ENCODE data around the gene ATG4A. TPM values are rescaled to one million over a fixed set of nuclear protein-coding genes. Genes with fewer than 3 reads are reported as not detected.

Gene ATG4A
- total and polyA plus RNA-seq, 9 of the 15 experiments (the other 6 are each of a cell fraction or from before 2014, with no cell fraction given) = 7.3 to 24.5 (median 16.6) TPM

GRCh38 chrX:108091264-108091877, at the start of gene ATG4A, which contains the start of gene PSMD10 (continued):
- TF ChIP-seq ARID4B (CRISPR knock-in tag; IDR thresholded peaks at IDR 0.05) (peak; percentile 28; the same call in 1 of the 2 replicates), THAP12 (CRISPR knock-in tag; IDR thresholded peaks at IDR 0.05) (no peak), HDAC8 (tag; IDR thresholded peaks at IDR 0.05) (no peak), EGR1 (conservative IDR thresholded peaks at IDR 0.05) (peak; percentile 73), BCOR (IDR thresholded peaks at IDR 0.05) (no peak), BHLHE40 (IDR thresholded peaks at IDR 0.05; ENCODE audit: low read length) (no peak), FOXJ3 (CRISPR knock-in tag; IDR thresholded peaks at IDR 0.05) (no peak), EP400 (IDR thresholded peaks at IDR 0.05) (peak; percentile 83), PURB (CRISPR knock-in tag; IDR thresholded peaks at IDR 0.05; ENCODE audit: low read depth) (no peak), MCM2 (IDR thresholded peaks at IDR 0.05; ENCODE audit: low read depth) (no peak), MEF2D (tag; conservative IDR thresholded peaks at IDR 0.05; ENCODE audit: low read depth) (no peak), SREBF2 (CRISPR knock-in tag; IDR thresholded peaks at IDR 0.05) (no peak), TAF9B (IDR thresholded peaks at IDR 0.05; ENCODE audit: partially characterized antibody) (no peak), ZBTB5 (IDR thresholded peaks at IDR 0.05) (no peak), FOXP4 (CRISPR knock-in tag; IDR thresholded peaks at IDR 0.05; ENCODE audit: borderline replicate concordance) (no peak)

All from K562 (cell line).